Endodermal cell (in vitro differentiated cells): ENCODE results near the gene ROBO1. TPM values are rescaled to one million over a fixed set of nuclear protein-coding genes. Genes with fewer than 3 reads are reported as not detected.

Experiments
- DNase-seq: peaks from one replicate; pipeline ENCODE4 v3.0.0-alpha.2; 2017
- H3K27ac ChIP-seq: 2 replicates; pipeline ENCODE4 v1.5.1; 2013; ENCODE audit warnings: mild to moderate bottlenecking, low read depth, low read length, moderate library complexity
- H3K27me3 ChIP-seq: 2 replicates; pipeline ENCODE4 v1.6.1; 2013; ENCODE audit warnings: mild to moderate bottlenecking, low read length, moderate library complexity; ENCODE audit not compliant: insufficient read depth, control insufficient read depth, poor library complexity, severe bottlenecking
- H3K36me3 ChIP-seq: 2 replicates; pipeline ENCODE4 v1.7.0; 2013; ENCODE audit warnings: mild to moderate bottlenecking, low read length, moderate library complexity; ENCODE audit not compliant: control insufficient read depth, insufficient read depth
- H3K4me1 ChIP-seq: one replicate; pipeline ENCODE4 v1.7.0; 2013; ENCODE audit warnings: low read length; ENCODE audit not compliant: control insufficient read depth, insufficient read depth
- H3K4me3 ChIP-seq: 2 replicates; pipeline ENCODE4 v1.5.1; 2013; ENCODE audit warnings: mild to moderate bottlenecking, low read length, moderate library complexity
- H3K9ac ChIP-seq: 2 replicates; pipeline ENCODE4 v1.6.1; 2013; ENCODE audit warnings: mild to moderate bottlenecking, low read length, moderate library complexity; ENCODE audit not compliant: poor library complexity, severe bottlenecking; ENCODE audit errors: extremely low read depth
- H3K9me3 ChIP-seq: 2 replicates; pipeline ENCODE4 v1.6.1; 2013; ENCODE audit warnings: mild to moderate bottlenecking, low read length, moderate library complexity; ENCODE audit not compliant: control insufficient read depth
- H3K27ac Mint-ChIP-seq: 2 replicates; pipeline ENCODE4 v1.8.0; 2020; ENCODE audit warnings: mixed read lengths
- H3K27me3 Mint-ChIP-seq: 2 replicates; pipeline ENCODE4 v1.8.0; 2021; ENCODE audit warnings: mild to moderate bottlenecking, mixed read lengths; ENCODE audit not compliant: insufficient read depth
- H3K36me3 Mint-ChIP-seq: 2 replicates; pipeline ENCODE4 v1.8.0; 2020; ENCODE audit warnings: low read depth, mixed read lengths
- H3K4me1 Mint-ChIP-seq: 2 replicates; pipeline ENCODE4 v1.8.0; 2020; ENCODE audit warnings: mixed read lengths
- H3K4me3 Mint-ChIP-seq: 2 replicates; pipeline ENCODE4 v1.8.0; 2020; ENCODE audit warnings: mild to moderate bottlenecking, moderate library complexity, mixed read lengths
- H3K9me3 Mint-ChIP-seq: 2 replicates; pipeline ENCODE4 v1.8.0; 2020; ENCODE audit warnings: mild to moderate bottlenecking, mixed read lengths
- WGBS, 2 experiments: methylation state at CpG; one replicate each; pipeline versions ENCODE4 v1.1.5 to v1.1.7; 2013; ENCODE audit warnings: missing lambda C conversion rate in 2 of 2, mixed read lengths in 1 of 2; ENCODE audit not compliant: insufficient coverage in 1 of 2, insufficient read length in 1 of 2; 5-methylcytosine and 5-hydroxymethylcytosine counted together
- total RNA-seq, 2 donors: library from RNA; stranded (reverse); fragmentation: NEBNext Ultra II Directional in 1 of 2; extraction: Animal tissue kit (Norgen Biotek cat#: 25700) in 1 of 2; gene quantifications; 2 replicates in 1 of 2; 3 replicates in 1 of 2; pipeline ENCODE4 v1.2.1, GENCODE V29; 2021
- TF ChIP-seq, protein P1 (sequence below): fragments of 200-600 bp; sonication (generic); conservative IDR thresholded peaks from 2 replicates; pipeline ENCODE4 v1.5.0; 2021; ENCODE audit warnings: antibody characterized with exemption, mild to moderate bottlenecking

Gene ROBO1
- total RNA-seq, 2 donors from 2014 or later: 74.8 to 75.9 TPM

DNA sequence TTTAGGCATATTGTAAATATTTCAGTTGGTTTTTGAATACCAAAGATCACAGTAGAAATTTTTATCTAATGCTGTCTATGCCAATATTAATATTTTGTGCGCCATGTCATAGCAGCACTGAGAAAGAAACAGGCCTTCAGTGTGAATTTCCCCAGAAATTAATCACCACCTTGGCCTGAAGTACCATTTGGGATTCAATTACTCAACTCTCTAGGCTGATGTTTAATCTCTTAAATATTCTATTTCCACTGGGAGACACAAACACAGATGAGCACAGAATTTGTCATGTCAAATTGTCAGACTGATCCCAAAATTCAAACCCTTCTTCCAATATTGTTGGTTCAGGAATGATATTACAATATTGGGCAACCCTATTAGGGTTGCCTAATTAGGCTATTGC, 509.3 kb downstream of the ROBO1 start:
- H3K9me3 Mint-ChIP-seq: no peaks in the 10 kb centered on the region
- H3K27me3 ChIP-seq: no peaks in the 10 kb centered on the region
- no peak overlapping the region for H3K9ac ChIP-seq
- no peaks in the 10 kb centered on the region for H3K36me3 ChIP-seq
- no peak overlapping the region for H3K4me3 ChIP-seq
- H3K36me3 Mint-ChIP-seq: no peaks in the 10 kb centered on the region
- H3K4me1 ChIP-seq: no peaks in the 10 kb centered on the region
- 100% methylated on average over 1 of the region's 1 CpG for WGBS, 2 experiments
- no peak overlapping the region for H3K27ac Mint-ChIP-seq
- H3K9me3 ChIP-seq: no peaks in the 10 kb centered on the region
- no peak overlapping the region for H3K4me3 Mint-ChIP-seq
- no peak overlapping the region for H3K27ac ChIP-seq
- H3K4me1 Mint-ChIP-seq: peaks cover under 1% of the 10 kb centered on the region
- H3K27me3 Mint-ChIP-seq: no peaks in the 10 kb centered on the region
- TF ChIP-seq, protein P1, sequence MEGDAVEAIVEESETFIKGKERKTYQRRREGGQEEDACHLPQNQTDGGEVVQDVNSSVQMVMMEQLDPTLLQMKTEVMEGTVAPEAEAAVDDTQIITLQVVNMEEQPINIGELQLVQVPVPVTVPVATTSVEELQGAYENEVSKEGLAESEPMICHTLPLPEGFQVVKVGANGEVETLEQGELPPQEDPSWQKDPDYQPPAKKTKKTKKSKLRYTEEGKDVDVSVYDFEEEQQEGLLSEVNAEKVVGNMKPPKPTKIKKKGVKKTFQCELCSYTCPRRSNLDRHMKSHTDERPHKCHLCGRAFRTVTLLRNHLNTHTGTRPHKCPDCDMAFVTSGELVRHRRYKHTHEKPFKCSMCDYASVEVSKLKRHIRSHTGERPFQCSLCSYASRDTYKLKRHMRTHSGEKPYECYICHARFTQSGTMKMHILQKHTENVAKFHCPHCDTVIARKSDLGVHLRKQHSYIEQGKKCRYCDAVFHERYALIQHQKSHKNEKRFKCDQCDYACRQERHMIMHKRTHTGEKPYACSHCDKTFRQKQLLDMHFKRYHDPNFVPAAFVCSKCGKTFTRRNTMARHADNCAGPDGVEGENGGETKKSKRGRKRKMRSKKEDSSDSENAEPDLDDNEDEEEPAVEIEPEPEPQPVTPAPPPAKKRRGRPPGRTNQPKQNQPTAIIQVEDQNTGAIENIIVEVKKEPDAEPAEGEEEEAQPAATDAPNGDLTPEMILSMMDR: no peak
- DNase-seq: no peak

DNA sequence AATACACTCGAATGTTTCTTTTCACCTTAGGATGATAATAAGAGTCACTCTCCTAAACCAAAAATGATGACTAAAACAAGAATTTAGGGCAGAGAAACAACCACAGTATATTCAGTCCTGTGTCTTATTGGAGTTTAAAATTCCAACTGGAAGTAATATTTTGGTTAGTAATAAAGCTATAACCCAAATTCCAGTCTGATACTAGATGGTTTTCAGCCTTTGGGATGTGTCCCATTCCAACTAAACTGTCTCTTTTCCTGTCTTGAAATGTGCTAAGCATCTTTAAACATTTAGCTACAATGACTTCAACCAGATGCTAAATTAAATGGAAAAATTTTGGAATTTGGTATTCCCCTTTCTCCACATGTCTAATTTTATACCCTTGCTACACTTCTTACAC, 510.0 kb downstream of the ROBO1 start:
- Histone ChIP-seq H3K27me3 (no peaks in the 10 kb centered on the region), H3K9me3 (no peaks in the 10 kb centered on the region), H3K36me3 (no peaks in the 10 kb centered on the region), H3K4me1 (no peaks in the 10 kb centered on the region), H3K27ac (no peak overlapping the region), H3K4me3 (no peak overlapping the region), H3K9ac (no peak overlapping the region)
- Mint-ChIP-seq H3K4me1 (peaks cover 7% of the 10 kb centered on the region), H3K27ac (no peak overlapping the region), H3K27me3 (no peaks in the 10 kb centered on the region), H3K9me3 (no peaks in the 10 kb centered on the region), H3K4me3 (no peak overlapping the region), H3K36me3 (no peaks in the 10 kb centered on the region)
- no peak for DNase-seq
- TF ChIP-seq, protein P1: no peak
- 100% methylated on average over 1 of the region's 1 CpG; no CpG with 5 or more reads in 1 of the 2 experiments for WGBS, 2 experiments

DNA sequence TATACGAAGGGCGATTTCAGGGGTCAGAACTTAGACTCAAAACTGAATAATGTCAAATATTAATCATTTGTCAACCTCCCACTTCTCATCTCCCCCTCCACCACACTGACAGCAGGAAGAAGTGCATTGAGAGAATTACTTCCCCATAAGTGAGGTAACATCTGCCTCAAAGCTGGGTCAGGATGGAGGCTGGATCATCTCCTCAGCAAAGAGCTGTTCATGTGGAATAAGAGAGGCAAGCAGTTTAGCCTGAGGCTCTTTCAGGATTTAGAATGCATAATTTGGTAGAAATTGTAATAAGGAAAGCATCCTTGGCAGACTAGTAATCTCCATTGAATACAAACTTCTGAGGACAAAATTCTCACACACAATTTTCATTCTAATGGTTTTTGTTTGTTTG, 512.1 kb downstream of the ROBO1 start:
- H3K9me3 ChIP-seq: no peaks in the 10 kb centered on the region
- no CpG with 5 or more reads among the region's 2 CpGs for WGBS, 2 experiments
- Mint-ChIP-seq H3K27me3 (no peaks in the 10 kb centered on the region), H3K4me3 (no peak overlapping the region), H3K36me3 (no peaks in the 10 kb centered on the region), H3K9me3 (no peaks in the 10 kb centered on the region), H3K27ac (no peak overlapping the region), H3K4me1 (peaks cover 9% of the 10 kb centered on the region)
- H3K9ac ChIP-seq: no peak overlapping the region
- H3K4me3 ChIP-seq: no peak overlapping the region
- TF ChIP-seq, protein P1: no peak
- H3K36me3 ChIP-seq: no peaks in the 10 kb centered on the region
- DNase-seq: no peak
- no peak overlapping the region for H3K27ac ChIP-seq
- no peaks in the 10 kb centered on the region for H3K4me1 ChIP-seq
- no peaks in the 10 kb centered on the region for H3K27me3 ChIP-seq
